Right lobe of liver (tissue), 6 donors: Measurements from ENCODE around the gene PVALEF. TPM values are rescaled to one million over a fixed set of nuclear protein-coding genes. Genes with fewer than 3 reads are reported as not detected.

Source experiments
- ATAC-seq, 4 donors: fragments of 200-7000 bp; cut with Tn5 transposase; one replicate each; pipeline ENCODE4 v1.9.1; 2020; ENCODE audit warnings: mild to moderate bottlenecking in 4 of 4, moderate library complexity in 4 of 4
- DNase-seq, 3 donors: peaks; one replicate each; pipeline ENCODE4 v3.0.0-alpha.2; 2020
- H3K27ac ChIP-seq, 3 donors: fragments of 200-600 bp; one replicate each; pipeline ENCODE4 v1.8.0; 2022
- H3K27me3 ChIP-seq, 2 donors: fragments of 200-600 bp; one replicate each; pipeline ENCODE4 v1.8.0; 2022
- H3K36me3 ChIP-seq, 4 donors: fragments of 200-600 bp; sonication (generic) in 1 of 4; one replicate each; pipeline versions ENCODE4 v1.5.1 to v1.8.0; 2017 to 2022; ENCODE audit warnings: control low read depth in 1 of 4
- H3K4me1 ChIP-seq, 4 donors: fragments of 200-600 bp; sonication (generic) in 1 of 4; one replicate each; pipeline versions ENCODE4 v1.5.1 to v1.8.0; 2017 to 2022; ENCODE audit warnings: control low read depth in 1 of 4
- H3K4me3 ChIP-seq, 3 donors: fragments of 200-600 bp; one replicate each; pipeline ENCODE4 v1.8.0; 2022
- H3K9me3 ChIP-seq, 4 donors: fragments of 200-600 bp; sonication (generic) in 1 of 4; one replicate each; pipeline versions ENCODE4 v1.5.1 to v1.8.0; 2017 to 2022; ENCODE audit warnings: control low read depth in 1 of 4
- CTCF ChIP-seq, 4 donors: fragments of 200-600 bp in 3 of 4; fragments of 450-650 bp in 1 of 4; IDR thresholded peaks; one replicate each; pipeline versions ENCODE4 v1.5.1 to v1.8.0; 2016 to 2022; ENCODE audit warnings: antibody characterized with exemption in 4 of 4, mild to moderate bottlenecking in 2 of 4
- POLR2A ChIP-seq: fragments of 450-650 bp; IDR thresholded peaks from one replicate; pipeline ENCODE4 v1.6.1; 2017; ENCODE audit warnings: antibody characterized with exemption, mild to moderate bottlenecking
- WGBS: methylation state at CpG from one replicate; pipeline ENCODE4 v1.1.6; 2018; ENCODE audit warnings: low coverage, low lambda C conversion rate; ENCODE audit not compliant: insufficient coverage; ENCODE audit errors: missing lambda C conversion rate; 5-methylcytosine and 5-hydroxymethylcytosine counted together
- intact Hi-C, 2 donors: fragments of 100-400 bp; cut with DNase I; formaldehyde crosslinking; loops; one replicate each; pipeline versions ENCODE4 v1.11.2 to v1.14.1; 2022
- total RNA-seq, 6 experiments: library from RNA; depleted of rRNA in 2 of 6; stranded (reverse); fragments of >200 nt in 2 of 6; fragmentation: NEBNext Ultra II Directional in 3 of 6; extraction: Animal tissue kit (Norgen Biotek cat#: 25700) in 3 of 6; gene quantifications; one replicate each; pipeline versions ENCODE4 v1.1.0 to v1.2.4, GENCODE V29; 2016 to 2023
- donor health status: DM: no; HTN: yes; CAD: no.
- donor health status: DM: no; HTN: no; CAD: no.
- donor health status: DM: no; HTN: no; CAD: no.
- donor health status: DM: no; HTN: yes; CAD: no.
- donor health status: DM: no; HTN: yes; CAD: no.

Gene PVALEF
- total RNA-seq, 6 experiments from 2014 or later, result not detected

- Histone ChIP-seq H3K4me3 (no peak overlapping the region), H3K4me1 (peaks cover 0 to 23% (median 8%) of the 10 kb centered on the region in 4 donors), H3K27me3 (no peaks in the 10 kb centered on the region), H3K27ac (no peak overlapping the region), H3K9me3 (no peaks in the 10 kb centered on the region), H3K36me3 (no peaks in the 10 kb centered on the region)
- DNase-seq (peak in 1 of 3 donors; percentile 62), ATAC-seq (peak in 2 of 4 donors; percentile 3)
- intact Hi-C loops, result no loop called here
- 33% methylated on average over 3 of the region's 24 CpGs for WGBS
- no peak for TF ChIP-seq POLR2A
- TF ChIP-seq CTCF (IDR thresholded peaks at IDR 0.05), result no peak
Measured at GRCh38 chr17:81118308-81119221, 46.7 kb upstream of the PVALEF start.

GRCh38 chr17:81119223-81120148 is 45.8 kb upstream of the PVALEF start:
- Histone ChIP-seq H3K4me3 (peak overlapping the region in 1 of 3 donors; percentile 13), H3K36me3 (no peaks in the 10 kb centered on the region), H3K4me1 (peaks cover 0 to 23% (median 8%) of the 10 kb centered on the region in 4 donors), H3K27ac (no peak overlapping the region), H3K9me3 (no peaks in the 10 kb centered on the region), H3K27me3 (no peaks in the 10 kb centered on the region)
- peak; percentile 79 to 82 (median 81) for DNase-seq
- WGBS, result 10% methylated on average over 4 of the region's 89 CpGs
- ATAC-seq, result peak; percentile 26 to 42 (median 32)
- intact Hi-C loops, result no loop called here
- TF ChIP-seq CTCF (IDR thresholded peaks at IDR 0.05) (peak in 1 of 4 donors; percentile 7), POLR2A (no peak)

- no peaks in the 10 kb centered on the region for H3K27me3 ChIP-seq
- peaks cover 0 to 23% (median 8%) of the 10 kb centered on the region in 4 donors for H3K4me1 ChIP-seq
- no peak overlapping the region for H3K27ac ChIP-seq
- TF ChIP-seq CTCF (IDR thresholded peaks at IDR 0.05), result no peak
- TF ChIP-seq POLR2A, result no peak
- WGBS, result 71% methylated on average over 4 of the region's 33 CpGs
- H3K36me3 ChIP-seq, result no peaks in the 10 kb centered on the region
- no peak overlapping the region for H3K4me3 ChIP-seq
- intact Hi-C loops, result no loop called here
- ATAC-seq (no peak), DNase-seq (no peak)
- no peaks in the 10 kb centered on the region for H3K9me3 ChIP-seq
Measured at GRCh38 chr17:81120149-81120484, 45.2 kb upstream of the PVALEF start.

GRCh38 chr17:81120695-81121621 is 44.3 kb upstream of the PVALEF start:
- DNase-seq (no peak), ATAC-seq (no peak)
- intact Hi-C loops, result no loop called here
- TF ChIP-seq CTCF (IDR thresholded peaks at IDR 0.05) (no peak), POLR2A (no peak)
- Histone ChIP-seq H3K4me3 (no peak overlapping the region), H3K27ac (no peak overlapping the region), H3K27me3 (no peaks in the 10 kb centered on the region), H3K36me3 (no peaks in the 10 kb centered on the region), H3K9me3 (no peaks in the 10 kb centered on the region), H3K4me1 (peaks cover 0 to 18% (median 7%) of the 10 kb centered on the region in 4 donors)
- 67% methylated on average over 3 of the region's 45 CpGs for WGBS
